ENCODE results near the gene ATN1. TPM values are rescaled to one million over a fixed set of nuclear protein-coding genes. Genes with fewer than 3 reads are reported as not detected.

The ATN1 gene
- total RNA-seq, 1 donor from 2014 or later = 118 TPM

DNA sequence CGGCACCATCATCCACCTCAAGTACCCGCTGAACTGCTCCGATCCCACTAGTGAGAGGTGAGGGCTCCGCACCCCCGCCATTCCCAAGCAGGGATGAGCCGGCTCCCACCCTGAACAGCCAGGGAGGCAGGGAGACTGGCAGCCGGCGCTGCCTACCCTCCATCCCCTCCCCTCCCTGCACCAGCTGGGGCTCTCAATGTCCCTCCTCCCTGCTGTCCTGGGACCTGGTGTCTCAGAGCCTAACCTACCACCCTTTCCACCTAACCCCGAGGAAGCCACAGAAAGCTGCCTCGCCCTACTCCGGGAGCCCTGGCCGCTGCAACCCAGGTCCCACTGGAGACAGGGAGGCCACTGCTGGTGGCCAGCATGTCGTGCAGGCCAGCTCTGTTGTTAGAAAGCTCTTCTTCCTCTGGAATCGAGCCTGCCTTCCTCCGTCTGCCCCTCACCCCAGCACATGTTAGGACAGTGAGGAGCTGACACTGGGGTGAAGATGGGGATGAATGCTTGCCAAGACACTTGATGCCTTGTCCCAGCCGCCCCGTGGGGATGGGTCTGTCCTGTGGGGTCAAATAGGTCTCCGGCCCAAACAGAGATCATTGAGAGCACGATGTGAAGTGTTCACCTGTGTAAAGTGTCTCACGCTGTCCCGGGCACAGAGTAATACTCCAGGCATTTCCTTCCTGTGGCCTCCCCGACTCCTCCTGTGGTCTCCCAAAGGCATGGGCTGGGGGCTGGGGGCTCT lies 24.5 kb downstream of the ATN1 start:
- H3K36me3 Mint-ChIP-seq (ENCODE audit: low read depth) = no peaks in the 10 kb centered on the region
- H3K27ac Mint-ChIP-seq (ENCODE audit: unreplicated experiment) = peak overlapping the region; percentile 71
- no peak for DNase-seq (ENCODE audit: low read depth, low spot score)

GRCh38 chr12:6952863-6953441 lies 25.2 kb downstream of the ATN1 start:
- Mint-ChIP-seq H3K36me3 (ENCODE audit: low read depth) (no peaks in the 10 kb centered on the region), H3K27me3 (ENCODE audit: low read depth) (no peaks in the 10 kb centered on the region), H3K27ac (ENCODE audit: unreplicated experiment) (peak overlapping the region; percentile 71), H3K9me3 (no peaks in the 10 kb centered on the region), H3K4me1 (peaks cover 18% of the 10 kb centered on the region), H3K4me3 (no peak overlapping the region)
- no peak for DNase-seq (ENCODE audit: low read depth, low spot score)
- no peak for TF ChIP-seq CTCF (conservative IDR thresholded peaks at IDR 0.05)

More for the DNA sequence above, 24.5 kb downstream of the ATN1 start:
- Mint-ChIP-seq H3K4me3 (no peak overlapping the region), H3K4me1 (peaks cover 18% of the 10 kb centered on the region), H3K9me3 (no peaks in the 10 kb centered on the region), H3K27me3 (ENCODE audit: low read depth) (no peaks in the 10 kb centered on the region)
- TF ChIP-seq CTCF (conservative IDR thresholded peaks at IDR 0.05) = no peak

GRCh38 chr12:6953442-6954315 lies 25.9 kb downstream of the ATN1 start:
- no peak for TF ChIP-seq CTCF (conservative IDR thresholded peaks at IDR 0.05)
- Mint-ChIP-seq H3K27me3 (ENCODE audit: low read depth) (no peaks in the 10 kb centered on the region), H3K36me3 (ENCODE audit: low read depth) (no peaks in the 10 kb centered on the region), H3K27ac (ENCODE audit: unreplicated experiment) (peak overlapping the region; percentile 83), H3K9me3 (no peaks in the 10 kb centered on the region), H3K4me3 (no peak overlapping the region), H3K4me1 (peaks cover 18% of the 10 kb centered on the region)
- no peak for DNase-seq (ENCODE audit: low read depth, low spot score)

DNA sequence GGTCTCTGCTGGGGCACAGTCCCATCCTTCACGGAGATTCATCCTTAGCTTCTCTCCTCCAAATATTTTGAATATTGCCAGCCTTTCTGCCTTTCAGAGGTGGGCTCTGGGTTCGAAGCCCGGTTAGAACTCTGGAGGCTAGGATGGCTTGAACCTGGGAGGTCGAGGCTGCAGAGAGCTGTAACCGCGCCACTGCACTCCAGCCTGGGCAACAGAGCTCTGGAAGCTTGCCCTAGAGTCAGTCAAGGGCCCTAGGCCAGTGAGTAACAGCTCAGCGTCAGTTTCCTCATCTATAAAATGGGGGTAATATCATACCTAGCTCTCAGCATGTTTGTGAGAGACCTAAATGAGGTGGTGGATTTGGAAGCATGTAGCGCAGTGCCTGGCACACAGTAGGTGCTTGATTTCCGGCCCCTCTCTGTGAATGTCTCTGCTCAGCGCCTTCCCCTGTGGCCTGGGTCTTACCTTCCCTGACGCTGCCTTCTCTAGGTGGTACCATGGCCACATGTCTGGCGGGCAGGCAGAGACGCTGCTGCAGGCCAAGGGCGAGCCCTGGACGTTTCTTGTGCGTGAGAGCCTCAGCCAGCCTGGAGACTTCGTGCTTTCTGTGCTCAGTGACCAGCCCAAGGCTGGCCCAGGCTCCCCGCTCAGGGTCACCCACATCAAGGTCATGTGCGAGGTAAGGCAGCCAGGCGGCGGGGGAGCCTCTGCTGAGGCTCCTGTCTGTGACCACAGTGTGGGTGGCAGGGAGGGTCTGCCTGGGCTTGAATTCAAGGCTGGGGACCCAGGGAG lies 26.8 kb downstream of the ATN1 start:
- H3K27ac Mint-ChIP-seq (ENCODE audit: unreplicated experiment) = peak overlapping the region; percentile 83
- H3K4me1 Mint-ChIP-seq = peaks cover 11% of the 10 kb centered on the region
- H3K4me3 Mint-ChIP-seq = no peak overlapping the region
- H3K27me3 Mint-ChIP-seq (ENCODE audit: low read depth) = no peaks in the 10 kb centered on the region
- no peak for TF ChIP-seq CTCF (conservative IDR thresholded peaks at IDR 0.05)
- DNase-seq (ENCODE audit: low read depth, low spot score) = no peak
- no peaks in the 10 kb centered on the region for H3K36me3 Mint-ChIP-seq (ENCODE audit: low read depth)
- no peaks in the 10 kb centered on the region for H3K9me3 Mint-ChIP-seq
